Measurements from ENCODE around the gene TSPAN16.
"Not testable (repeated sequence)": the region's sequence is repeated elsewhere in the genome, so short reads cannot be mapped to it uniquely, and the experiment has no call there.

DNA sequence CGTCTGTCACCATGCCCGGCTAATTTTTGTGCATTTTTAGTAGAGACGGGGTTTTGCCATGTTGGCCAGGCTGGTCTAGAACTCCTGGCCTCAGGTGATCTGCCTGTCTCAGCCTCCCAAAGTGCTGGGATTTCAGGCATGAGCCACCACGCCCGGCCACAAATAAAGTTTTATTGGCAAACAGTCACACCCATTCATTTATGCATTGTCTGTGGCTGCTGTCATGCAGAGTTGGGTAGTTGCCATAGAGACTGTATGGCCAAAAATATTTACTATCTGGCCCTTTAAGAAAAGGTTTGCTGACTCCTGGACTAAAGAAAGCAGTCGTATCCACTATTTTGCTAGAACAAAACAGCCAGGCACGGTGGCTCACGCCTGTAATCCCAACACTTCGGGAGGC, 37.9 kb downstream of the TSPAN16 start:
- TF ChIP-seq, protein P1, sequence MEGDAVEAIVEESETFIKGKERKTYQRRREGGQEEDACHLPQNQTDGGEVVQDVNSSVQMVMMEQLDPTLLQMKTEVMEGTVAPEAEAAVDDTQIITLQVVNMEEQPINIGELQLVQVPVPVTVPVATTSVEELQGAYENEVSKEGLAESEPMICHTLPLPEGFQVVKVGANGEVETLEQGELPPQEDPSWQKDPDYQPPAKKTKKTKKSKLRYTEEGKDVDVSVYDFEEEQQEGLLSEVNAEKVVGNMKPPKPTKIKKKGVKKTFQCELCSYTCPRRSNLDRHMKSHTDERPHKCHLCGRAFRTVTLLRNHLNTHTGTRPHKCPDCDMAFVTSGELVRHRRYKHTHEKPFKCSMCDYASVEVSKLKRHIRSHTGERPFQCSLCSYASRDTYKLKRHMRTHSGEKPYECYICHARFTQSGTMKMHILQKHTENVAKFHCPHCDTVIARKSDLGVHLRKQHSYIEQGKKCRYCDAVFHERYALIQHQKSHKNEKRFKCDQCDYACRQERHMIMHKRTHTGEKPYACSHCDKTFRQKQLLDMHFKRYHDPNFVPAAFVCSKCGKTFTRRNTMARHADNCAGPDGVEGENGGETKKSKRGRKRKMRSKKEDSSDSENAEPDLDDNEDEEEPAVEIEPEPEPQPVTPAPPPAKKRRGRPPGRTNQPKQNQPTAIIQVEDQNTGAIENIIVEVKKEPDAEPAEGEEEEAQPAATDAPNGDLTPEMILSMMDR (IDR thresholded peaks at IDR 0.05; ENCODE audit: low read length) = not testable (repeated sequence)
- TF ChIP-seq EZH2 (optimal IDR thresholded peaks at IDR 0.05; ENCODE audit: low read depth, low read length) = not testable (repeated sequence)

All from MM.1S (cell line).